A549 (cell line): ENCODE data around the gene CLC. TPM values are rescaled to one million over a fixed set of nuclear protein-coding genes. Genes with fewer than 3 reads are reported as not detected.

Experiments used
- ATAC-seq, 2 experiments: fragments of 200-7000 bp in 1 of 2; fragments of >200 bp in 1 of 2; cut with Nextera tagmentation in 1 of 2; cut with Tn5 transposase in 1 of 2; 3 replicates each; pipeline versions ENCODE4 v1.8.0 to v1.9.1; 2018 to 2020; ENCODE audit warnings: mild to moderate bottlenecking in 1 of 2, moderate library complexity in 1 of 2
- CTCF ChIA-PET: fragments of 300-600 bp; sonication (Branson Sonifier 250); formaldehyde crosslinking; extraction: SDS; loops from one replicate; lab custom pipeline; 2021; ENCODE audit warnings: antibody characterized with exemption, inconsistent platforms; lab: Yijun Ruan, JAX
- POLR2A ChIA-PET: fragments of 350-600 bp; formaldehyde crosslinking; extraction: SDS; loops from one replicate; lab custom pipeline; 2021; ENCODE audit warnings: antibody characterized with exemption, inconsistent platforms; lab: Yijun Ruan, JAX
- DNase-seq, 2 experiments: peaks; one replicate each; pipeline versions ENCODE4 v3.0.0 to v3.0.0-alpha.2; 2011 to 2016; ENCODE audit warnings: low read depth in 1 of 2, low spot score in 1 of 2
- FAIRE-seq: peaks from 2 replicates; lab custom pipeline; 2011; peaks lifted over from hg19 to GRCh38; lab: Jason Lieb, UNC
- H3K27ac ChIP-seq, 2 experiments: fragments of >200 bp; sonication (Bioruptor Twin); formaldehyde crosslinking; 3 replicates each; pipeline ENCODE4 v1.5.1; 2016 to 2017
- H3K4me1 ChIP-seq: fragments of >200 bp; sonication (Bioruptor Twin); formaldehyde crosslinking; 3 replicates; pipeline ENCODE4 v1.6.1; 2016
- H3K4me2 ChIP-seq: fragments of >200 bp; sonication (Bioruptor Twin); formaldehyde crosslinking; 3 replicates; pipeline ENCODE4 v1.6.1; 2016
- H3K4me3 ChIP-seq: fragments of >200 bp; sonication (Bioruptor Twin); formaldehyde crosslinking; 3 replicates; pipeline ENCODE4 v1.5.1; 2016
- H3K9me3 ChIP-seq: fragments of >200 bp; sonication (Bioruptor Twin); formaldehyde crosslinking; 3 replicates; pipeline ENCODE4 v1.6.1; 2016
- BCL3 ChIP-seq: fragments of >200 bp; sonication (Bioruptor Twin); formaldehyde crosslinking; IDR thresholded peaks from 3 replicates; pipeline ENCODE4 v1.6.1; 2016
- BHLHE40 ChIP-seq: IDR thresholded peaks from 2 replicates; pipeline ENCODE4 v1.6.1; 2012; ENCODE audit warnings: low read depth, low read length, inconsistent platforms
- CBX2 ChIP-seq: fragments of 200-600 bp; sonication (generic); IDR thresholded peaks from 2 replicates; pipeline ENCODE4 v1.6.1; 2016; ENCODE audit warnings: low read depth, mild to moderate bottlenecking, borderline replicate concordance
- CEBPB ChIP-seq, 2 experiments: fragments of >200 bp in 1 of 2; sonication (Bioruptor Twin) in 1 of 2; formaldehyde crosslinking in 1 of 2; IDR thresholded peaks; 2 replicates each; pipeline ENCODE4 v1.6.1; 2012 to 2016
- FOSB ChIP-seq: fragments of 250-450 bp; sonication (Bioruptor Pico); IDR thresholded peaks from 2 replicates; pipeline ENCODE4 v1.5.0; 2020; ENCODE audit warnings: mild to moderate bottlenecking, moderate library complexity
- FOSL2 ChIP-seq, 2 experiments: fragments of 450-650 bp in 1 of 2; fragments of >200 bp in 1 of 2; sonication (Bioruptor Twin) in 1 of 2; formaldehyde crosslinking; IDR thresholded peaks; 2 replicates each; pipeline versions ENCODE4 v1.5.0 to v1.6.1; 2016 to 2020; ENCODE audit warnings: mild to moderate bottlenecking in 1 of 2, moderate library complexity in 1 of 2
- FOXS1 ChIP-seq: fragments of 250-450 bp; sonication (Bioruptor Pico); IDR thresholded peaks from 2 replicates; pipeline ENCODE4 v1.5.0; 2020; ENCODE audit warnings: mild to moderate bottlenecking, moderate library complexity
- HDAC2 ChIP-seq: fragments of 200-600 bp; sonication (generic); IDR thresholded peaks from 2 replicates; pipeline ENCODE4 v1.6.1; 2016
- HES2 ChIP-seq: fragments of >200 bp; sonication (Bioruptor Twin); formaldehyde crosslinking; IDR thresholded peaks from 2 replicates; pipeline ENCODE4 v1.6.1; 2016
- JUNB ChIP-seq: fragments of >200 bp; sonication (Bioruptor Twin); formaldehyde crosslinking; IDR thresholded peaks from 2 replicates; pipeline ENCODE4 v1.6.1; 2016
- KDM1A ChIP-seq: fragments of 200-600 bp; sonication (generic); IDR thresholded peaks from 2 replicates; pipeline ENCODE4 v1.6.1; 2016; ENCODE audit warnings: low read depth, mild to moderate bottlenecking
- NPAS2 ChIP-seq: fragments of 250-450 bp; sonication (Bioruptor Pico); IDR thresholded peaks from 2 replicates; pipeline ENCODE4 v1.8.0; 2022; ENCODE audit warnings: mild to moderate bottlenecking, moderate library complexity, borderline replicate concordance
- NR3C1 ChIP-seq: fragments of >200 bp; sonication (Bioruptor Twin); formaldehyde crosslinking; IDR thresholded peaks from 3 replicates; pipeline ENCODE4 v1.6.1; 2017
- PHF8 ChIP-seq: fragments of 200-600 bp; sonication (generic); IDR thresholded peaks from 2 replicates; pipeline ENCODE4 v1.6.1; 2016; ENCODE audit warnings: low read depth, mild to moderate bottlenecking, antibody characterized with exemption, moderate library complexity, borderline replicate concordance
- POLR2AphosphoS2 ChIP-seq: conservative IDR thresholded peaks from 2 replicates; pipeline ENCODE4 v1.6.1; 2012; ENCODE audit warnings: low read length, improper control_type of control experiment, inconsistent platforms
- RCOR1 ChIP-seq: fragments of 150-350 bp; IDR thresholded peaks from 2 replicates; pipeline ENCODE4 v1.6.1; 2014; ENCODE audit warnings: antibody characterized with exemption, low read length, low read depth
- RNF2 ChIP-seq: fragments of 200-600 bp; sonication (generic); IDR thresholded peaks from 2 replicates; pipeline ENCODE4 v1.6.1; 2016; ENCODE audit warnings: low read depth, mild to moderate bottlenecking, antibody characterized with exemption, moderate library complexity, borderline replicate concordance
- ZFP36 ChIP-seq: fragments of 450-650 bp; IDR thresholded peaks from 2 replicates; pipeline ENCODE4 v1.6.1; 2014; ENCODE audit warnings: borderline replicate concordance; ENCODE audit not compliant: partially characterized antibody
- ZNF302 ChIP-seq: fragments of 250-450 bp; sonication (Bioruptor Pico); IDR thresholded peaks from 2 replicates; pipeline ENCODE4 v1.9.0; 2021; ENCODE audit warnings: inconsistent platforms, mild to moderate bottlenecking, moderate library complexity
- ZSCAN20 ChIP-seq: fragments of 250-450 bp; sonication (Bioruptor Pico); IDR thresholded peaks from 2 replicates; pipeline ENCODE4 v1.8.0; 2022; ENCODE audit warnings: mild to moderate bottlenecking, moderate library complexity
- WGBS: methylation state at CpG from one replicate; pipeline ENCODE4 v1.1.6; 2017; ENCODE audit errors: missing lambda C conversion rate; 5-methylcytosine and 5-hydroxymethylcytosine counted together
- polyA plus RNA-seq, 4 experiments: library from polyadenylated mRNA; depleted of rRNA in 3 of 4; stranded (reverse); fragments of >200 nt; fragmentation: RNase III in 1 of 4; extraction: RNeasy Plus Mini Kit Qiagen cat#74134 plus additional on column Dnase treatment in 1 of 4; gene quantifications; 2 replicates in 3 of 4; 3 replicates in 1 of 4; pipeline ENCODE4 v1.2.3, GENCODE V29; 2011 to 2017
- TF ChIP-seq, protein P1 (sequence below): fragments of 150-350 bp; IDR thresholded peaks from 2 replicates; pipeline ENCODE4 v1.6.1; 2014; ENCODE audit warnings: low read depth, mild to moderate bottlenecking, low read length

The CLC gene
- polyA plus RNA-seq, 2 of the 4 experiments (the other 2 are of a cell fraction) = not detected

GRCh38 chr19:39701291-39701690, 36.5 kb downstream of the CLC start (continued):
- TF ChIP-seq, protein P1, sequence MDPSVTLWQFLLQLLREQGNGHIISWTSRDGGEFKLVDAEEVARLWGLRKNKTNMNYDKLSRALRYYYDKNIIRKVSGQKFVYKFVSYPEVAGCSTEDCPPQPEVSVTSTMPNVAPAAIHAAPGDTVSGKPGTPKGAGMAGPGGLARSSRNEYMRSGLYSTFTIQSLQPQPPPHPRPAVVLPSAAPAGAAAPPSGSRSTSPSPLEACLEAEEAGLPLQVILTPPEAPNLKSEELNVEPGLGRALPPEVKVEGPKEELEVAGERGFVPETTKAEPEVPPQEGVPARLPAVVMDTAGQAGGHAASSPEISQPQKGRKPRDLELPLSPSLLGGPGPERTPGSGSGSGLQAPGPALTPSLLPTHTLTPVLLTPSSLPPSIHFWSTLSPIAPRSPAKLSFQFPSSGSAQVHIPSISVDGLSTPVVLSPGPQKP = no peak
- TF ChIP-seq HES2 (no peak), PHF8 (no peak), NR3C1 (no peak), FOXS1 (no peak)
- TF ChIP-seq, all 56 proteins: peak for 0

- Histone ChIP-seq H3K4me2 (no peak overlapping the region), H3K4me1 (no peaks in the 10 kb centered on the region; the same call in 2 of the 3 replicates), H3K27ac (no peak overlapping the region), H3K4me3 (no peak overlapping the region), H3K9me3 (no peaks in the 10 kb centered on the region)
- POLR2A ChIA-PET = no interaction called here
- CTCF ChIA-PET = interaction anchor here (0.7 to 3.3 kb wide), 4 partner anchors 147 to 826 kb away, joined by 3 to 17 read pairs (median 4); no protein-coding TSS in a partner anchor
- DNase-seq (no peak), ATAC-seq (no peak), FAIRE-seq (no peak)
- TF ChIP-seq ZFP36 (no peak), ZSCAN20 (CRISPR knock-in tag) (no peak), JUNB (no peak), BHLHE40 (no peak), CBX2 (no peak), POLR2AphosphoS2 (no peak), RNF2 (no peak), HES2 (no peak), BCL3 (no peak), FOSB (CRISPR knock-in tag) (no peak), CEBPB (IDR thresholded peaks at IDR 0.05) (no peak), ZNF302 (CRISPR knock-in tag) (no peak), KDM1A (no peak), HDAC2 (no peak), RCOR1 (no peak), PHF8 (no peak)
- TF ChIP-seq, protein P1 = no peak
These were observed 39.3 kb downstream of the CLC start for GRCh38 chr19:39698535-39698934.

DNA sequence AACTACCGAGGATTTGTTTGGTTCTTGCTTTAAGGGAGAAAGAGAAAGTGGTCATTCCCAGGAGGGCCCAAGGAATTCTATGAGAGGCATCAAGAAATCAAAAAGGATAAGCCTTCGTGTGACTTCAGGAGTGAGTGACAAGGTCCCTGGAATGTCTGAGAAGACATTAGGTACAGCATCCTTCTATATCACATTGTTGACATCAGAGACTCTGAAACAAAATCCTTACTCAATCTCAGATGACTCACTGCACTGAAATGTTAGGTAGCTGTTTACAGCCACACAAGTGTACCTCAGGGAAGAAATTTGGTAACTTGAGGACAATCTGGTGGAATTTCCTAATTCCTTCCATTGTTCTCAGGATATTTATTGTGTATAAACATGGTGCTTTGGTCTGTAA, 41.4 kb downstream of the CLC start:
- 2% methylated on average over 2 of the region's 2 CpGs for whole genome bisulfite sequencing

More for the DNA sequence above, 41.4 kb downstream of the CLC start:
- no peaks in the 10 kb centered on the region for H3K9me3 ChIP-seq
- H3K4me3 ChIP-seq = no peak overlapping the region
- ChIA-PET POLR2A (no interaction called here), CTCF (no interaction called here)
- ATAC-seq (no peak; a peak in 2 of 6 replicates), FAIRE-seq (no peak), DNase-seq (no peak)
- TF ChIP-seq FOSL2 (IDR thresholded peaks at IDR 0.05) (peak; percentile 25; the same call in 1 of the 2 replicates), FOSL2 (CRISPR knock-in tag; IDR thresholded peaks at IDR 0.05) (peak; percentile 54), CEBPB (IDR thresholded peaks at IDR 0.05) (peak; percentile 29 to 41; a peak in 2 of 4 replicates), NPAS2 (CRISPR knock-in tag) (no peak)
- no peaks in the 10 kb centered on the region; the same call in 2 of the 3 replicates for H3K4me1 ChIP-seq
- no peak overlapping the region for H3K4me2 ChIP-seq
- no peak overlapping the region for H3K27ac ChIP-seq
